PFSK-1 (cell line): ENCODE results near the gene SYT3.

ENCODE experiments used
- POLR2AphosphoS5 ChIP-seq: IDR thresholded peaks from 2 replicates; pipeline ENCODE4 v1.6.1; 2012; ENCODE audit warnings: low read depth, mild to moderate bottlenecking, control low read depth, low read length, moderate library complexity
- REST ChIP-seq, 2 experiments: IDR thresholded peaks; 2 replicates each; pipeline versions ENCODE4 v1.6.1 to v1.8.0; 2011 to 2012; ENCODE audit warnings: low read depth in 2 of 2, low read length in 2 of 2, control low read depth in 1 of 2, inconsistent platforms in 1 of 2, mild to moderate bottlenecking in 1 of 2, moderate library complexity in 1 of 2; ENCODE audit not compliant: insufficient read depth in 1 of 2
- TAF1 ChIP-seq: IDR thresholded peaks from 2 replicates; pipeline ENCODE4 v1.6.1; 2012; ENCODE audit warnings: low read length, control low read depth, borderline replicate concordance; ENCODE audit not compliant: insufficient read depth

DNA sequence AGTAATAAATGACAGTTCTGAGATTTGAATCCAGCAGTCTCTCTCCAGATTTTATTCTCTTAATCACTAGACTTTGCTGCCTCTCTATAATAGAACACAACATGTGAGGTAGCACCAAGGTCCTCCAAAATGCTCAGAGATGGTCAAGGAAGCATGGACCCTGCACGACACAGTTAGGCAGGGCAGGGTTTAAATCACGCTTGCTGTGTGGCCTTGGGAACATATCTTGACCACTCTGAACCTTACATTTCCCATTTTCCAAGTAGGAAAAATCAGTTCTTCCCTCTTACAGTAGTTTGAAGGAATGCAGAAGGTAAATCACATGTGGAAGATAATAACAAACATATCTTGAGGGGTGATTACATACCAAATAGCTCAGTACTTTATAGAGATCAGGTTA, 6.3 kb downstream of the SYT3 start:
- no peak for TF ChIP-seq REST (IDR thresholded peaks at IDR 0.05; ENCODE audit: insufficient read depth in 1 of 2, low read depth in 2 of 2, low read length in 2 of 2)
- TF ChIP-seq TAF1 = no peak
- TF ChIP-seq POLR2AphosphoS5 = no peak
